GM23338 (cell line): ENCODE results near the gene REEP5. TPM values are rescaled to one million over a fixed set of nuclear protein-coding genes. Genes with fewer than 3 reads are reported as not detected.
"Not testable (repeated sequence)": the region's sequence is repeated elsewhere in the genome, so short reads cannot be mapped to it uniquely, and the experiment has no call there.

Experiments
- ATAC-seq: fragments of 200-7000 bp; cut with Tn5 transposase; 3 replicates; pipeline ENCODE4 v1.9.1; 2020
- DNase-seq: peaks from one replicate; pipeline ENCODE4 v3.0.0-alpha.2; 2015; ENCODE audit warnings: low spot score
- H2AFZ ChIP-seq: fragments of 200-600 bp; sonication (generic); 2 replicates; pipeline ENCODE4 v1.8.0; 2016; ENCODE audit warnings: antibody characterized with exemption, mild to moderate bottlenecking, moderate library complexity
- H3F3A ChIP-seq: fragments of 200-600 bp; sonication (generic); replicated peaks from 2 replicates; pipeline ENCODE4 v1.8.0; 2017; ENCODE audit warnings: antibody characterized with exemption, mixed run types, low read depth
- H3K27ac ChIP-seq: fragments of 200-600 bp; sonication (generic); 2 replicates; pipeline ENCODE4 v1.6.1; 2016; ENCODE audit warnings: low read depth
- H3K27me3 ChIP-seq: fragments of 200-600 bp; sonication (generic); 2 replicates; pipeline ENCODE4 v1.8.0; 2016; ENCODE audit warnings: mild to moderate bottlenecking, mixed run types, moderate library complexity; ENCODE audit not compliant: insufficient read depth
- H3K36me3 ChIP-seq: fragments of 200-600 bp; sonication (generic); 2 replicates; pipeline ENCODE4 v1.8.0; 2016; ENCODE audit warnings: mild to moderate bottlenecking; ENCODE audit not compliant: insufficient read depth
- H3K4me1 ChIP-seq: fragments of 200-600 bp; sonication (generic); 2 replicates; pipeline ENCODE4 v1.8.0; 2016; ENCODE audit warnings: mild to moderate bottlenecking, moderate library complexity; ENCODE audit not compliant: insufficient read depth
- H3K4me2 ChIP-seq: fragments of 200-600 bp; sonication (generic); 2 replicates; pipeline ENCODE4 v1.7.1; 2017; ENCODE audit warnings: mixed run types
- H3K4me3 ChIP-seq: fragments of 200-600 bp; sonication (generic); 2 replicates; pipeline ENCODE4 v1.6.1; 2016; ENCODE audit warnings: mixed run types
- H3K79me2 ChIP-seq: fragments of 200-600 bp; sonication (generic); replicated peaks from 2 replicates; pipeline ENCODE4 v1.8.0; 2017; ENCODE audit warnings: mild to moderate bottlenecking; ENCODE audit not compliant: insufficient read depth
- H3K9me2 ChIP-seq: fragments of 200-600 bp; sonication (generic); 2 replicates; pipeline ENCODE4 v1.8.0; 2017; ENCODE audit not compliant: insufficient read depth
- H4K20me1 ChIP-seq: fragments of 200-600 bp; sonication (generic); replicated peaks from 2 replicates; pipeline ENCODE4 v1.8.0; 2017; ENCODE audit warnings: mild to moderate bottlenecking; ENCODE audit not compliant: insufficient read depth
- H3K27ac Mint-ChIP-seq: 2 replicates; pipeline ENCODE4 v1.8.0; 2020; ENCODE audit warnings: inconsistent platforms, mild to moderate bottlenecking, moderate library complexity, mixed read lengths
- H3K27me3 Mint-ChIP-seq: 3 replicates; pipeline ENCODE4 v1.8.0; 2022; ENCODE audit warnings: low read depth, mild to moderate bottlenecking, moderate library complexity, mixed read lengths, inconsistent platforms; ENCODE audit not compliant: insufficient read depth, poor library complexity
- H3K36me3 Mint-ChIP-seq: 3 replicates; pipeline ENCODE4 v1.8.0; 2021; ENCODE audit warnings: low read depth, mild to moderate bottlenecking, inconsistent platforms, moderate library complexity, mixed read lengths
- H3K4me1 Mint-ChIP-seq: 3 replicates; pipeline ENCODE4 v1.8.0; 2020; ENCODE audit warnings: mild to moderate bottlenecking, inconsistent platforms, mixed read lengths
- H3K4me3 Mint-ChIP-seq: 3 replicates; pipeline ENCODE4 v1.8.0; 2021; ENCODE audit warnings: moderate library complexity, mild to moderate bottlenecking, inconsistent platforms, mixed read lengths
- H3K9me3 Mint-ChIP-seq: 3 replicates; pipeline ENCODE4 v1.8.0; 2020; ENCODE audit warnings: moderate library complexity, mild to moderate bottlenecking, inconsistent platforms, mixed read lengths
- CREB1 ChIP-seq: fragments of 250-450 bp; sonication (Bioruptor Pico); IDR thresholded peaks from 2 replicates; pipeline ENCODE4 v1.5.0; 2020; ENCODE audit warnings: low read depth, mild to moderate bottlenecking, moderate library complexity
- NANOG ChIP-seq: IDR thresholded peaks from 2 replicates; pipeline ENCODE4 v1.6.1; 2016; ENCODE audit warnings: antibody characterized with exemption, borderline replicate concordance
- POLR2AphosphoS5 ChIP-seq: IDR thresholded peaks from 2 replicates; pipeline ENCODE4 v1.6.1; 2016; ENCODE audit warnings: antibody characterized with exemption, low read depth
- ZNF114 ChIP-seq: fragments of 250-450 bp; sonication (Bioruptor Pico); IDR thresholded peaks from 2 replicates; pipeline ENCODE4 v1.5.0; 2020; ENCODE audit warnings: mild to moderate bottlenecking, moderate library complexity
- polyA plus RNA-seq: library from polyadenylated mRNA; unstranded; fragments of >200 nt; fragmentation: Nextera tagmentation; extraction: Ambion mirVana; gene quantifications from 2 replicates; pipeline ENCODE4 v1.2.1, GENCODE V29; 2016
- total RNA-seq: library from RNA; depleted of rRNA; stranded (reverse); fragments of >200 nt; shearing (Covaris generic); gene quantifications from 2 replicates; pipeline ENCODE4 v1.2.3, GENCODE V29; 2014
- TF ChIP-seq, protein P1 (sequence below): IDR thresholded peaks from one replicate; pipeline ENCODE4 v1.6.1; 2018; ENCODE audit warnings: antibody characterized with exemption; ENCODE audit not compliant: unreplicated experiment

REEP5 gene
- total and polyA plus RNA-seq, 2 experiments from 2014 or later: 32.5 to 111 TPM

DNA sequence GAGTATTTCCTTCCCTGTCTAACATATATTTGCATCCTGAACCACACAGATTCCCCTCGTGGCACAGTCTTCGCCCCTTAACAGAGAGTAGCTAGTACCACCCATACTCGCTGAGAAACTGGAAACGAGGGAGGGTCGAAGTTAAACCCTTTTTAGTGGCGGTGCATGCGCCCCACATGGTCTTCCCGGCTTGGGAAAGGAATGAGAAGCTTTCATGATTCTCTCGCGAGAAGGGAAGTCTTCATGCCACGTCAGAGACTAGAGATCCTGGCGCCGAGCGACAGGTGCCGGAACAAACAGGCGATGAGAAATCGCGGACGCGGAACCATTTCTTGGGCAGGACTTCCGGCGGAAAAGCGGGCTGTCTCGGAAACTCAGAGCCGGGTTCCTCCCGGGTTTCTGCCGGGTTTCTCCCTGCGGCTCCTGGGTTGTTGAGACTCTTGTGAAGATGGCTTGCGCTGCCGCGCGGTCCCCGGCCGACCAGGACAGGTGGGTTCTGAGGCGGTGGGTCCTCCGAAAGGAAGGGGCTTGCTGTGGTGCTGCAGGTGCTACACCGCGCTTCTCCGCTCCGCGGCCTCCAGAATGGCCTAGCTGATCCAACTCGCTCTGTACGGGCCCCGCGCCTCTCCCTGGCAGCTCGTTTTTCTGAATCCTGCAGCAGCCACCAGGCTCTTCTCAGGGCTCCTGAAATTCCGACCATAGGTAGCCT, 60.9 kb downstream of the REEP5 start, which contains the start of gene SRP19:
SRP19 (plus strand) TSS at position 359 of the 709 bp plus-strand sequence; CDS start at position 449, 90 bp downstream.
- Histone ChIP-seq H3K4me3 (peak within 1 kb of the TSS; percentile 90), H3K36me3 (peaks cover 29% of the 10 kb centered on the region), H3K4me1 (peaks cover 6% of the 10 kb centered on the region; the same call in 1 of the 2 replicates), H3K27me3 (no peaks in the 10 kb centered on the region), H3K4me2 (peak within 1 kb of the TSS; percentile 93), H4K20me1 (peaks cover 7% of the 10 kb centered on the region; the same call in 1 of the 2 replicates), H3F3A (0 out of 2 replicates have a peak, but pooled peaks cover 2% of the 10 kb centered on the region), H3K9me2 (no peaks in the 10 kb centered on the region), H2AFZ (peak within 1 kb of the TSS; percentile 48; the same call in 1 of the 2 replicates), H3K79me2 (peaks cover 45% of the 10 kb centered on the region), H3K27ac (peak within 1 kb of the TSS; percentile 87)
- peaks cover 6% of the 10 kb centered on the region for H3K27me3 Mint-ChIP-seq
- H3K36me3 Mint-ChIP-seq: peaks cover 36% of the 10 kb centered on the region
- H3K4me1 Mint-ChIP-seq: peaks cover 15% of the 10 kb centered on the region
- peak; percentile 88 for TF ChIP-seq POLR2AphosphoS5
- TF ChIP-seq, protein P1, sequence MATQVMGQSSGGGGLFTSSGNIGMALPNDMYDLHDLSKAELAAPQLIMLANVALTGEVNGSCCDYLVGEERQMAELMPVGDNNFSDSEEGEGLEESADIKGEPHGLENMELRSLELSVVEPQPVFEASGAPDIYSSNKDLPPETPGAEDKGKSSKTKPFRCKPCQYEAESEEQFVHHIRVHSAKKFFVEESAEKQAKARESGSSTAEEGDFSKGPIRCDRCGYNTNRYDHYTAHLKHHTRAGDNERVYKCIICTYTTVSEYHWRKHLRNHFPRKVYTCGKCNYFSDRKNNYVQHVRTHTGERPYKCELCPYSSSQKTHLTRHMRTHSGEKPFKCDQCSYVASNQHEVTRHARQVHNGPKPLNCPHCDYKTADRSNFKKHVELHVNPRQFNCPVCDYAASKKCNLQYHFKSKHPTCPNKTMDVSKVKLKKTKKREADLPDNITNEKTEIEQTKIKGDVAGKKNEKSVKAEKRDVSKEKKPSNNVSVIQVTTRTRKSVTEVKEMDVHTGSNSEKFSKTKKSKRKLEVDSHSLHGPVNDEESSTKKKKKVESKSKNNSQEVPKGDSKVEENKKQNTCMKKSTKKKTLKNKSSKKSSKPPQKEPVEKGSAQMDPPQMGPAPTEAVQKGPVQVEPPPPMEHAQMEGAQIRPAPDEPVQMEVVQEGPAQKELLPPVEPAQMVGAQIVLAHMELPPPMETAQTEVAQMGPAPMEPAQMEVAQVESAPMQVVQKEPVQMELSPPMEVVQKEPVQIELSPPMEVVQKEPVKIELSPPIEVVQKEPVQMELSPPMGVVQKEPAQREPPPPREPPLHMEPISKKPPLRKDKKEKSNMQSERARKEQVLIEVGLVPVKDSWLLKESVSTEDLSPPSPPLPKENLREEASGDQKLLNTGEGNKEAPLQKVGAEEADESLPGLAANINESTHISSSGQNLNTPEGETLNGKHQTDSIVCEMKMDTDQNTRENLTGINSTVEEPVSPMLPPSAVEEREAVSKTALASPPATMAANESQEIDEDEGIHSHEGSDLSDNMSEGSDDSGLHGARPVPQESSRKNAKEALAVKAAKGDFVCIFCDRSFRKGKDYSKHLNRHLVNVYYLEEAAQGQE: no peak
- TF ChIP-seq ZNF114: no peak
- peak; percentile 93 for TF ChIP-seq CREB1 (CRISPR knock-in tag)
- peak within 1 kb of the TSS; percentile 98 for H3K4me3 Mint-ChIP-seq
- DNase-seq (peak; percentile 100), ATAC-seq (peak; percentile 92)
- H3K27ac Mint-ChIP-seq: peak within 1 kb of the TSS; percentile 97
- H3K9me3 Mint-ChIP-seq: peaks cover 5% of the 10 kb centered on the region; the same call in 2 of the 3 replicates

DNA sequence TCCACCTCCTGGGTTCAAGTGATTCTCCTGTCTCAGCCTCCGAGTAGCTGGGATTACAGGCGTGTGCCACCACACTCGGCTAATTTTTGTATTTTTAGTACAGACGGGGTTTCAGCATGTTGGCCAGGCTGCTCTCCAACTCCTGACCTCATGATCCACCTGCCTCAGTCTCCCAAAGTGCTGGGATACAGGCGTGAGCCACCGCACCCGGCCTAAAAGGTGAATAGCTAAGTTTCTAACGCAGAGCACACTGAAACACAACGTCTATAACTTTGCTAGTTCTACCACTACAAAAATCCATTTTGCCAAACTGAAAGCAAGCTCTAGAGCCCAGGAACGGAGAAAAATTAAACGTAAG, 61.5 kb downstream of the REEP5 start:
- not testable (repeated sequence) for H4K20me1 ChIP-seq, DNase-seq, H3F3A ChIP-seq, H3K27me3 Mint-ChIP-seq, H3K27me3 ChIP-seq, H3K4me1 ChIP-seq, H3K9me2 ChIP-seq, ATAC-seq, H3K9me3 Mint-ChIP-seq
- H2AFZ ChIP-seq: peak overlapping the region; percentile 48; the same call in 1 of the 2 replicates
- Mint-ChIP-seq H3K36me3 (peaks cover 31% of the 10 kb centered on the region), H3K4me3 (peak overlapping the region; percentile 98), H3K4me1 (peaks cover 15% of the 10 kb centered on the region), H3K27ac (peak overlapping the region; percentile 97)
- 0 out of 2 replicates have a peak overlapping the region, but pooled peaks have one; percentile 64 for H3K27ac ChIP-seq
- peak overlapping the region; percentile 90 for H3K4me3 ChIP-seq
- peak overlapping the region; percentile 58 for H3K4me2 ChIP-seq
- H3K79me2 ChIP-seq: peaks cover 43% of the 10 kb centered on the region
- H3K36me3 ChIP-seq: peaks cover 25% of the 10 kb centered on the region

DNA sequence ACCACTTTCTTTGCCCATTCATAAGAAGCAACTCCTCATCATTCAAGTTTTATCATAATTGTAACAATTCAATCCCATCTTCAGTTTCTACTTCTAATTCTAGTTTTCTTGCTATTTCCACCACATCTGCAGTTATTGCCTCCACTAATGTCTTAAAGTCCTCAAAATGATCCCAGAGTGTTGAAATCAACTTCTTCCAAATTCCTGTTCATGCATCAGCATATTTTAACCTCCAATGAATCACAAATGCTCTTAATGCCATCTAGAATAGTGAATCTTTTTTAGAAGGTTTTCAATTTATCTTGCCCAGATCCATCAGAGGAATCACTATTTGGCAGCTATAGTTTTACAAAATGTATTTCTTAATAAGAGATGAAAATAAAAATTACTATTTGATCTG, 64.2 kb downstream of the REEP5 start:
- H3K4me1 Mint-ChIP-seq: peaks cover 13% of the 10 kb centered on the region
- H3K36me3 Mint-ChIP-seq: peaks cover 10% of the 10 kb centered on the region
- Histone ChIP-seq H3K27me3 (no peaks in the 10 kb centered on the region), H3K4me1 (peaks cover 6% of the 10 kb centered on the region; the same call in 1 of the 2 replicates), H3K36me3 (peaks cover 3% of the 10 kb centered on the region; the same call in 1 of the 2 replicates), H2AFZ (no peak overlapping the region), H3K79me2 (peaks cover 17% of the 10 kb centered on the region), H3K27ac (no peak overlapping the region), H3K4me3 (no peak overlapping the region), H3K9me2 (no peaks in the 10 kb centered on the region), H3F3A (0 out of 2 replicates have a peak, but pooled peaks cover 2% of the 10 kb centered on the region), H3K4me2 (no peak overlapping the region), H4K20me1 (no peaks in the 10 kb centered on the region)
- peaks cover 5% of the 10 kb centered on the region; the same call in 2 of the 3 replicates for H3K9me3 Mint-ChIP-seq
- H3K4me3 Mint-ChIP-seq: no peak overlapping the region
- ATAC-seq (no peak), DNase-seq (no peak)
- TF ChIP-seq NANOG: no peak
- peaks cover 6% of the 10 kb centered on the region for H3K27me3 Mint-ChIP-seq
- no peak overlapping the region for H3K27ac Mint-ChIP-seq
